Loucy (cell line): ENCODE results near the gene CTNS.

ENCODE experiments used
- EZH2phosphoT487 ChIP-seq: fragments of 200-600 bp; IDR thresholded peaks from 2 replicates; pipeline ENCODE4 v1.6.1; 2018; ENCODE audit warnings: antibody characterized with exemption, mild to moderate bottlenecking, moderate library complexity, borderline replicate concordance
- TF ChIP-seq, protein P1 (sequence below): fragments of 200-600 bp; sonication (generic); conservative IDR thresholded peaks from 2 replicates; pipeline ENCODE4 v1.5.1; 2014; ENCODE audit warnings: mild to moderate bottlenecking, antibody characterized with exemption, low read length

DNA sequence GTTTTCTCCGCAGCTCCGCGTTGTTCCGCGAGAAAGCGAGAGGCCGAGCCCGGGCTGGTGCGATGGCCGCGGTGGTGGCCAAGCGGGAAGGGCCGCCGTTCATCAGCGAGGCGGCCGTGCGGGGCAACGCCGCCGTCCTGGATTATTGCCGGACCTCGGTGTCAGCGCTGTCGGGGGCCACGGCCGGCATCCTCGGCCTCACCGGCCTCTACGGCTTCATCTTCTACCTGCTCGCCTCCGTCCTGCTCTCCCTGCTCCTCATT is 32.5 kb downstream of the CTNS start:
- TF ChIP-seq, protein P1, sequence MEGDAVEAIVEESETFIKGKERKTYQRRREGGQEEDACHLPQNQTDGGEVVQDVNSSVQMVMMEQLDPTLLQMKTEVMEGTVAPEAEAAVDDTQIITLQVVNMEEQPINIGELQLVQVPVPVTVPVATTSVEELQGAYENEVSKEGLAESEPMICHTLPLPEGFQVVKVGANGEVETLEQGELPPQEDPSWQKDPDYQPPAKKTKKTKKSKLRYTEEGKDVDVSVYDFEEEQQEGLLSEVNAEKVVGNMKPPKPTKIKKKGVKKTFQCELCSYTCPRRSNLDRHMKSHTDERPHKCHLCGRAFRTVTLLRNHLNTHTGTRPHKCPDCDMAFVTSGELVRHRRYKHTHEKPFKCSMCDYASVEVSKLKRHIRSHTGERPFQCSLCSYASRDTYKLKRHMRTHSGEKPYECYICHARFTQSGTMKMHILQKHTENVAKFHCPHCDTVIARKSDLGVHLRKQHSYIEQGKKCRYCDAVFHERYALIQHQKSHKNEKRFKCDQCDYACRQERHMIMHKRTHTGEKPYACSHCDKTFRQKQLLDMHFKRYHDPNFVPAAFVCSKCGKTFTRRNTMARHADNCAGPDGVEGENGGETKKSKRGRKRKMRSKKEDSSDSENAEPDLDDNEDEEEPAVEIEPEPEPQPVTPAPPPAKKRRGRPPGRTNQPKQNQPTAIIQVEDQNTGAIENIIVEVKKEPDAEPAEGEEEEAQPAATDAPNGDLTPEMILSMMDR = no peak
- no peak for TF ChIP-seq EZH2phosphoT487
